GM12878 (cell line): ENCODE measurements around the gene ARL16. TPM values are rescaled to one million over a fixed set of nuclear protein-coding genes. Genes with fewer than 3 reads are reported as not detected.

Source experiments
- ATAC-seq: fragments of 200-7000 bp; cut with Tn5 transposase; 3 replicates; pipeline ENCODE4 v1.9.1; 2020; ENCODE audit warnings: mild to moderate bottlenecking, moderate library complexity
- BruUV-seq: library from RNA; stranded (reverse); fragments of 400-500 nt; replicated peaks from 2 replicates; lab custom pipeline; 2021; lab: Mats Ljungman, UMichigan
- CTCF ChIA-PET: fragments of 300-600 bp; sonication (Branson Sonifier 250); formaldehyde crosslinking; extraction: SDS; loops from one replicate; lab custom pipeline; 2021; ENCODE audit warnings: inconsistent platforms; lab: Yijun Ruan, JAX
- POLR2A ChIA-PET: fragments of 350-600 bp; formaldehyde crosslinking; extraction: SDS; loops from one replicate; lab custom pipeline; 2021; ENCODE audit warnings: inconsistent platforms; lab: Charles Lee
- RAD21 ChIA-PET: fragments of 300-600 bp; sonication (Branson Sonifier 250); formaldehyde crosslinking; loops from one replicate; lab custom pipeline; 2023; ENCODE audit warnings: antibody characterized with exemption; ENCODE audit not compliant: unreplicated experiment; lab: Charles Lee
- SMC1A ChIA-PET: fragments of 300-600 bp; sonication (Branson Sonifier 250); formaldehyde crosslinking; loops from one replicate; lab custom pipeline; 2023; ENCODE audit not compliant: unreplicated experiment, uncharacterized antibody; lab: Charles Lee
- DNase-seq: peaks from one replicate; pipeline ENCODE4 v3.0.0-alpha.2; 2011; ENCODE audit warnings: low read depth, low spot score
- FAIRE-seq: peaks from 3 replicates; lab custom pipeline; 2011; peaks lifted over from hg19 to GRCh38; lab: Jason Lieb, UNC
- H2AFZ ChIP-seq: 2 replicates; pipeline ENCODE4 v1.6.0; 2011; ENCODE audit warnings: low read depth, low read length, control low read depth; ENCODE audit not compliant: control insufficient read depth
- H3K27ac ChIP-seq: 2 replicates; pipeline ENCODE4 v1.5.1; 2011; ENCODE audit warnings: control low read depth; ENCODE audit not compliant: control insufficient read depth, insufficient read depth
- H3K27me3 ChIP-seq, 2 experiments: replicated peaks in 1 of 2; 2 replicates each; pipeline versions ENCODE4 v1.6.0 to v1.6.1; 2011; ENCODE audit warnings: low read length in 1 of 2; ENCODE audit not compliant: control insufficient read depth in 2 of 2, insufficient read depth in 2 of 2
- H3K36me3 ChIP-seq, 2 experiments: 2 replicates each; pipeline ENCODE4 v1.5.1; 2011; ENCODE audit warnings: low read length in 1 of 2; ENCODE audit not compliant: control insufficient read depth in 2 of 2, insufficient read depth in 2 of 2
- H3K4me1 ChIP-seq: 2 replicates; pipeline ENCODE4 v1.6.1; 2011; ENCODE audit warnings: mild to moderate bottlenecking, low read length, moderate library complexity, mixed read lengths; ENCODE audit not compliant: control insufficient read depth, insufficient read depth
- H3K4me2 ChIP-seq: 2 replicates; pipeline ENCODE4 v1.6.0; 2011; ENCODE audit warnings: control low read depth; ENCODE audit not compliant: control insufficient read depth, insufficient read depth
- H3K4me3 ChIP-seq: fragments of 200-600 bp; sonication (generic); 2 replicates; pipeline ENCODE4 v1.5.1; 2016
- H3K79me2 ChIP-seq: 2 replicates; pipeline ENCODE4 v1.6.0; 2011; ENCODE audit warnings: low read length; ENCODE audit not compliant: control insufficient read depth, insufficient read depth
- H3K9ac ChIP-seq: 2 replicates; pipeline ENCODE4 v1.8.0; 2011; ENCODE audit warnings: low read length, control low read depth, mixed read lengths; ENCODE audit not compliant: control insufficient read depth, insufficient read depth
- H3K9me3 ChIP-seq: replicated peaks from 3 replicates; pipeline ENCODE4 v1.5.1; 2011; ENCODE audit warnings: mild to moderate bottlenecking, low read length; ENCODE audit not compliant: control insufficient read depth, insufficient read depth
- H4K20me1 ChIP-seq: 2 replicates; pipeline ENCODE4 v1.6.0; 2011; ENCODE audit not compliant: control insufficient read depth, insufficient read depth
- ASH2L ChIP-seq: fragments of 300-600, 200-600 bp; sonication (generic); IDR thresholded peaks from 2 replicates; pipeline ENCODE4 v1.6.1; 2017; ENCODE audit warnings: low read depth, mild to moderate bottlenecking, borderline replicate concordance
- BCL11A ChIP-seq: IDR thresholded peaks from 2 replicates; pipeline ENCODE4 v1.6.1; 2011; ENCODE audit warnings: low read depth, low read length
- MXI1 ChIP-seq: fragments of 150-350 bp; IDR thresholded peaks from 2 replicates; pipeline ENCODE4 v1.6.1; 2011; ENCODE audit warnings: low read depth, mild to moderate bottlenecking, inconsistent platforms, low read length, improper control_type of control experiment
- RAD21 ChIP-seq: IDR thresholded peaks from 2 replicates; pipeline ENCODE4 v1.6.1; 2011; ENCODE audit warnings: mild to moderate bottlenecking, low read depth, low read length, moderate library complexity; ENCODE audit not compliant: insufficient read depth
- TCF12 ChIP-seq: IDR thresholded peaks from 2 replicates; pipeline ENCODE4 v1.6.1; 2011; ENCODE audit warnings: low read depth, mild to moderate bottlenecking, low read length
- USF1 ChIP-seq: IDR thresholded peaks from 2 replicates; pipeline ENCODE4 v1.6.1; 2011; ENCODE audit warnings: borderline replicate concordance, low read depth, mild to moderate bottlenecking, moderate library complexity, mixed read lengths, low read length; ENCODE audit not compliant: insufficient read depth; ENCODE audit errors: extremely low read length
- ZBTB40 ChIP-seq: fragments of 450-650 bp; IDR thresholded peaks from 2 replicates; pipeline ENCODE4 v1.6.1; 2016; ENCODE audit warnings: mild to moderate bottlenecking, moderate library complexity, borderline replicate concordance
- ZNF687 ChIP-seq: fragments of 450-650 bp; IDR thresholded peaks from 2 replicates; pipeline ENCODE4 v1.6.1; 2017; ENCODE audit warnings: mild to moderate bottlenecking, moderate library complexity
- WGBS: methylation state at CpG from one replicate; pipeline ENCODE4 v1.1.6; 2016; ENCODE audit warnings: low lambda C conversion rate; ENCODE audit not compliant: insufficient replicate concordance, insufficient coverage; ENCODE audit errors: missing lambda C conversion rate; 5-methylcytosine and 5-hydroxymethylcytosine counted together
- in situ Hi-C: fragments of 300-500 bp; cut with MboI; formaldehyde crosslinking; loops from 9 replicates; pipeline ENCODE4 v1.14.3; 2018; ENCODE audit warnings: mixed read lengths
- intact Hi-C: fragments of 100-400 bp; cut with micrococcal nuclease; formaldehyde crosslinking; loops from one replicate; pipeline ENCODE4 v1.14.2; 2022; ENCODE audit not compliant: unreplicated experiment
- polyA plus RNA-seq, 11 experiments: library from polyadenylated mRNA; depleted of rRNA in 4 of 11; unstranded in 6 of 11; stranded (reverse) in 5 of 11; fragments of >200 nt; fragmentation: Nextera tagmentation in 4 of 11; fragmentation: Illumina TruSeq in 1 of 11; extraction: Ambion mirVana in 4 of 11; extraction: Trizol in 1 of 11; gene quantifications; 1 replicate in 1 of 11; 2 replicates in 10 of 11; pipeline versions ENCODE4 v1.2.1 to v1.2.3, GENCODE V29; 2011 to 2016; ENCODE audit warnings: inconsistent platforms in 2 of 11, missing spikeins in 2 of 11, low read depth in 1 of 11
- total RNA-seq, 4 experiments: library from RNA; depleted of rRNA in 3 of 4; stranded (reverse); fragments of >200 nt in 3 of 4; fragmentation: Illumina TruSeq in 1 of 4; extraction: Trizol in 1 of 4; gene quantifications; 2 replicates each; pipeline versions ENCODE4 v1.2.1 to v1.2.3, GENCODE V29; 2013 to 2021

The ARL16 gene
- total and polyA plus RNA-seq, 10 of the 15 experiments (the other 5 are each of a cell fraction or from before 2014, with no cell fraction given) = 4.7 to 47.6 (median 30.9) TPM

GRCh38 chr17:81702934-81703746, 19.5 kb upstream of the ARL16 start, which contains the start of gene MRPL12:
Gene MRPL12 (plus strand): TSS chr17:81703367. CDS start chr17:81703502, 135 bp downstream.
- peak within 1 kb of the TSS; percentile 89 for H3K9ac ChIP-seq
- in situ Hi-C loops (no loop called here), intact Hi-C loops (loop anchor here (2.0 kb wide), 1 partner anchor 20 kb away; the partner anchor contains the start of gene ARL16)
- peak within 1 kb of the TSS; percentile 75 for H2AFZ ChIP-seq
- peak within 1 kb of the TSS; percentile 94 for H3K27ac ChIP-seq
- BruUV-seq = no TSS peak
- peaks cover 16 to 28% of the 10 kb centered on the region in 2 experiments for H3K36me3 ChIP-seq
- POLR2A ChIA-PET = interaction anchor here (0.6 to 3.5 kb wide), 10 partner anchors 8 to 334 kb away, joined by 3 to 32 read pairs (median 4); partner anchors contain the start of genes ARL16, CCDC137, DCXR and FAAP100
- no peaks in the 10 kb centered on the region for H3K9me3 ChIP-seq
- ATAC-seq (peak; percentile 95), FAIRE-seq (peak; percentile 93), DNase-seq (peak; percentile 69)
- RAD21 ChIA-PET = interaction anchor here (0.7 to 1.6 kb wide), 5 partner anchors 8 to 33 kb away, joined by 3 to 5 read pairs (median 3); partner anchors contain the start of genes ARL16 and HGS
- 0 out of 2 replicates have a peak, but pooled peaks cover 3% of the 10 kb centered on the region for H4K20me1 ChIP-seq
- WGBS = under 1% methylated on average over 84 of the region's 102 CpGs
- peaks cover 45% of the 10 kb centered on the region for H3K79me2 ChIP-seq
- no peaks in the 10 kb centered on the region for H3K27me3 ChIP-seq
- peak within 1 kb of the TSS; percentile 85 for H3K4me3 ChIP-seq
- H3K4me1 ChIP-seq = peaks cover 8% of the 10 kb centered on the region
- CTCF ChIA-PET = interaction anchor here (1.2 to 2.7 kb wide), 4 partner anchors 8 to 102 kb away, joined by 3 to 9 read pairs (median 4); no protein-coding TSS in a partner anchor
- SMC1A ChIA-PET = interaction anchor here (0.6 to 1.0 kb wide), 2 partner anchors 18 to 156 kb away, joined by 3 read pairs; no protein-coding TSS in a partner anchor
- peak within 1 kb of the TSS; percentile 91 for H3K4me2 ChIP-seq
- TF ChIP-seq ZNF687 (peak; percentile 43; the same call in 1 of the 2 replicates), RAD21 (no peak), ASH2L (no peak), BCL11A (no peak), USF1 (no peak), MXI1 (peak; percentile 86), ZBTB40 (peak; percentile 86), TCF12 (0 out of 2 replicates have a peak, but pooled peaks have one; percentile 29)
